ENCODE results near the gene SEBOX.

- TF ChIP-seq CTCF (IDR thresholded peaks at IDR 0.05 in 4 of 5, conservative IDR thresholded peaks at IDR 0.05 in 1 of 5) (no peak), POLR2A (IDR thresholded peaks at IDR 0.05) (no peak)
Measured at GRCh38 chr17:28372945-28373274, 7.9 kb upstream of the SEBOX start.

Data from gastrocnemius medialis (tissue), 4 donors.